ENCODE measurements around the gene LRFN4.

DNA sequence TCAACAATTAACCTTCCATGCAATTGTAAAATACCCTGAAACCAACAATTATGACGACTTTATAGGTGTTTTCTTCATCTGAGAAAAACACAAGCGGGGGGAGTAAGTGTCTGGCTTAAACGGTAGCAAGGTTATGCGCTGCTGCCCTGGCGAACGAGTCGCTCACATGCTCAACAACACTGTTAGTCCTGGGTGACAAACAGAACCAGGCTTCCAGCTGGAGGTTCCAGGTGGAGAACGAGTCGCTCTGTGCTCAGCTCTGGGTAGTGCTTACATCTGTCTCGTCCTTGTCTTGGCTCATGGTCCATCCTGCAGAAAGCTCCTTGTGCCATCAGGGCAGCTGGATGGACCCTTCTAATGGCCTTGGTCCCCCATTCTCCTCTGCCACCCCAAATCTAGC is 53.2 kb downstream of the LRFN4 start:
- TF ChIP-seq MXI1 (IDR thresholded peaks at IDR 0.05; ENCODE audit: borderline replicate concordance, low read depth, low read length), result no peak
- TF ChIP-seq, protein P1, sequence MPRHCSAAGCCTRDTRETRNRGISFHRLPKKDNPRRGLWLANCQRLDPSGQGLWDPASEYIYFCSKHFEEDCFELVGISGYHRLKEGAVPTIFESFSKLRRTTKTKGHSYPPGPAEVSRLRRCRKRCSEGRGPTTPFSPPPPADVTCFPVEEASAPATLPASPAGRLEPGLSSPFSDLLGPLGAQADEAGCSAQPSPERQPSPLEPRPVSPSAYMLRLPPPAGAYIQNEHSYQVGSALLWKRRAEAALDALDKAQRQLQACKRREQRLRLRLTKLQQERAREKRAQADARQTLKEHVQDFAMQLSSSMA (CRISPR knock-in tag; IDR thresholded peaks at IDR 0.05), result no peak
- TF ChIP-seq, protein P2, sequence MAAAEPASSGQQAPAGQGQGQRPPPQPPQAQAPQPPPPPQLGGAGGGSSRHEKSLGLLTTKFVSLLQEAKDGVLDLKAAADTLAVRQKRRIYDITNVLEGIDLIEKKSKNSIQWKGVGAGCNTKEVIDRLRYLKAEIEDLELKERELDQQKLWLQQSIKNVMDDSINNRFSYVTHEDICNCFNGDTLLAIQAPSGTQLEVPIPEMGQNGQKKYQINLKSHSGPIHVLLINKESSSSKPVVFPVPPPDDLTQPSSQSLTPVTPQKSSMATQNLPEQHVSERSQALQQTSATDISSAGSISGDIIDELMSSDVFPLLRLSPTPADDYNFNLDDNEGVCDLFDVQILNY (CRISPR knock-in tag; conservative IDR thresholded peaks at IDR 0.05), result no peak
- no peak for TF ChIP-seq ZNF660 (CRISPR knock-in tag; IDR thresholded peaks at IDR 0.05; ENCODE audit: borderline replicate concordance, low read depth)
- no peak for TF ChIP-seq FOXC1 (CRISPR knock-in tag; IDR thresholded peaks at IDR 0.05; ENCODE audit: borderline replicate concordance)
- TF ChIP-seq TAF1 (CRISPR knock-in tag; IDR thresholded peaks at IDR 0.05), result no peak
- TF ChIP-seq, protein P3, sequence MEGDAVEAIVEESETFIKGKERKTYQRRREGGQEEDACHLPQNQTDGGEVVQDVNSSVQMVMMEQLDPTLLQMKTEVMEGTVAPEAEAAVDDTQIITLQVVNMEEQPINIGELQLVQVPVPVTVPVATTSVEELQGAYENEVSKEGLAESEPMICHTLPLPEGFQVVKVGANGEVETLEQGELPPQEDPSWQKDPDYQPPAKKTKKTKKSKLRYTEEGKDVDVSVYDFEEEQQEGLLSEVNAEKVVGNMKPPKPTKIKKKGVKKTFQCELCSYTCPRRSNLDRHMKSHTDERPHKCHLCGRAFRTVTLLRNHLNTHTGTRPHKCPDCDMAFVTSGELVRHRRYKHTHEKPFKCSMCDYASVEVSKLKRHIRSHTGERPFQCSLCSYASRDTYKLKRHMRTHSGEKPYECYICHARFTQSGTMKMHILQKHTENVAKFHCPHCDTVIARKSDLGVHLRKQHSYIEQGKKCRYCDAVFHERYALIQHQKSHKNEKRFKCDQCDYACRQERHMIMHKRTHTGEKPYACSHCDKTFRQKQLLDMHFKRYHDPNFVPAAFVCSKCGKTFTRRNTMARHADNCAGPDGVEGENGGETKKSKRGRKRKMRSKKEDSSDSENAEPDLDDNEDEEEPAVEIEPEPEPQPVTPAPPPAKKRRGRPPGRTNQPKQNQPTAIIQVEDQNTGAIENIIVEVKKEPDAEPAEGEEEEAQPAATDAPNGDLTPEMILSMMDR (CRISPR knock-in tag; IDR thresholded peaks at IDR 0.05), result no peak
- TF ChIP-seq, protein P4, sequence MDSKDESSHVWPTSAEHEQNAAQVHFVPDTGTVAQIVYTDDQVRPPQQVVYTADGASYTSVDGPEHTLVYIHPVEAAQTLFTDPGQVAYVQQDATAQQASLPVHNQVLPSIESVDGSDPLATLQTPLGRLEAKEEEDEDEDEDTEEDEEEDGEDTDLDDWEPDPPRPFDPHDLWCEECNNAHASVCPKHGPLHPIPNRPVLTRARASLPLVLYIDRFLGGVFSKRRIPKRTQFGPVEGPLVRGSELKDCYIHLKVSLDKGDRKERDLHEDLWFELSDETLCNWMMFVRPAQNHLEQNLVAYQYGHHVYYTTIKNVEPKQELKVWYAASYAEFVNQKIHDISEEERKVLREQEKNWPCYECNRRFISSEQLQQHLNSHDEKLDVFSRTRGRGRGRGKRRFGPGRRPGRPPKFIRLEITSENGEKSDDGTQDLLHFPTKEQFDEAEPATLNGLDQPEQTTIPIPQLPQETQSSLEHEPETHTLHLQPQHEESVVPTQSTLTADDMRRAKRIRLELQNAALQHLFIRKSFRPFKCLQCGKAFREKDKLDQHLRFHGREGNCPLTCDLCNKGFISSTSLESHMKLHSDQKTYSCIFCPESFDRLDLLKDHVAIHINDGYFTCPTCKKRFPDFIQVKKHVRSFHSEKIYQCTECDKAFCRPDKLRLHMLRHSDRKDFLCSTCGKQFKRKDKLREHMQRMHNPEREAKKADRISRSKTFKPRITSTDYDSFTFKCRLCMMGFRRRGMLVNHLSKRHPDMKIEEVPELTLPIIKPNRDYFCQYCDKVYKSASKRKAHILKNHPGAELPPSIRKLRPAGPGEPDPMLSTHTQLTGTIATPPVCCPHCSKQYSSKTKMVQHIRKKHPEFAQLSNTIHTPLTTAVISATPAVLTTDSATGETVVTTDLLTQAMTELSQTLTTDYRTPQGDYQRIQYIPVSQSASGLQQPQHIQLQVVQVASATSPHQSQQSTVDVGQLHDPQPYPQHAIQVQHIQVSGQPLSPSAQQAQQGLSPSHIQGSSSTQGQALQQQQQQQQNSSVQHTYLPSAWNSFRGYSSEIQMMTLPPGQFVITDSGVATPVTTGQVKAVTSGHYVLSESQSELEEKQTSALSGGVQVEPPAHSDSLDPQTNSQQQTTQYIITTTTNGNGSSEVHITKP (CRISPR knock-in tag; IDR thresholded peaks at IDR 0.05; ENCODE audit: low read depth), result no peak
- TF ChIP-seq ZZZ3 (CRISPR knock-in tag; IDR thresholded peaks at IDR 0.05; ENCODE audit: borderline replicate concordance), result no peak
- TF ChIP-seq, protein P5, sequence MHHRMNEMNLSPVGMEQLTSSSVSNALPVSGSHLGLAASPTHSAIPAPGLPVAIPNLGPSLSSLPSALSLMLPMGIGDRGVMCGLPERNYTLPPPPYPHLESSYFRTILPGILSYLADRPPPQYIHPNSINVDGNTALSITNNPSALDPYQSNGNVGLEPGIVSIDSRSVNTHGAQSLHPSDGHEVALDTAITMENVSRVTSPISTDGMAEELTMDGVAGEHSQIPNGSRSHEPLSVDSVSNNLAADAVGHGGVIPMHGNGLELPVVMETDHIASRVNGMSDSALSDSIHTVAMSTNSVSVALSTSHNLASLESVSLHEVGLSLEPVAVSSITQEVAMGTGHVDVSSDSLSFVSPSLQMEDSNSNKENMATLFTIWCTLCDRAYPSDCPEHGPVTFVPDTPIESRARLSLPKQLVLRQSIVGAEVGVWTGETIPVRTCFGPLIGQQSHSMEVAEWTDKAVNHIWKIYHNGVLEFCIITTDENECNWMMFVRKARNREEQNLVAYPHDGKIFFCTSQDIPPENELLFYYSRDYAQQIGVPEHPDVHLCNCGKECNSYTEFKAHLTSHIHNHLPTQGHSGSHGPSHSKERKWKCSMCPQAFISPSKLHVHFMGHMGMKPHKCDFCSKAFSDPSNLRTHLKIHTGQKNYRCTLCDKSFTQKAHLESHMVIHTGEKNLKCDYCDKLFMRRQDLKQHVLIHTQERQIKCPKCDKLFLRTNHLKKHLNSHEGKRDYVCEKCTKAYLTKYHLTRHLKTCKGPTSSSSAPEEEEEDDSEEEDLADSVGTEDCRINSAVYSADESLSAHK (CRISPR knock-in tag; IDR thresholded peaks at IDR 0.05; ENCODE audit: borderline replicate concordance), result no peak
- no peak for TF ChIP-seq SIN3A (IDR thresholded peaks at IDR 0.05; ENCODE audit: borderline replicate concordance, low read depth, low read length)
- TF ChIP-seq RAD21 (CRISPR knock-in tag; IDR thresholded peaks at IDR 0.05), result no peak
